Measurements from ENCODE around the gene CENPK.
"Not testable (repeated sequence)": the region's sequence is repeated elsewhere in the genome, so short reads cannot be mapped to it uniquely, and the experiment has no call there.

CENPK gene

GRCh38 chr5:65562731-65563701, at the start of gene CENPK, which contains the start of gene PPWD1:
TSS of gene CENPK (minus strand) at chr5:65563168. CDS start at chr5:65554907, 8,261 bp downstream.
TSS of gene PPWD1 (plus strand) at chr5:65563296. CDS start at chr5:65563311, 15 bp downstream.
- DNase-seq (ENCODE audit: low read depth in 2 of 2) = peak; percentile 87 to 91

- DNase-seq (ENCODE audit: low read depth in 2 of 2) = no peak
Measured at GRCh38 chr5:65612298-65612907, 49.4 kb upstream of the CENPK start.

GRCh38 chr5:65611524-65611923, 48.6 kb upstream of the CENPK start:
- no peak for DNase-seq (ENCODE audit: low read depth in 2 of 2)

- DNase-seq (ENCODE audit: low read depth in 2 of 2) = not testable (repeated sequence)
Measured at GRCh38 chr5:65601761-65602160, 38.8 kb upstream of the CENPK start.

- DNase-seq (ENCODE audit: low read depth in 2 of 2) = no peak
Measured at GRCh38 chr5:65588694-65589093, 25.7 kb upstream of the CENPK start.

GRCh38 chr5:65577141-65577540, 14.2 kb upstream of the CENPK start:
- DNase-seq (ENCODE audit: low read depth in 2 of 2) = no peak

- DNase-seq (ENCODE audit: low read depth in 2 of 2) = no peak
Measured at GRCh38 chr5:65570598-65571226, 7.7 kb upstream of the CENPK start.

- no peak for DNase-seq (ENCODE audit: low read depth in 2 of 2)
Measured at GRCh38 chr5:65566505-65566904, 3.5 kb upstream of the CENPK start.

GRCh38 chr5:65563777-65564176, 809 bp upstream of the CENPK start:
- no peak for DNase-seq (ENCODE audit: low read depth in 2 of 2)

- DNase-seq (ENCODE audit: low read depth in 2 of 2) = no peak
Measured at GRCh38 chr5:65556718-65557117, 6.2 kb downstream of the CENPK start.

GRCh38 chr5:65556181-65556580, 6.8 kb downstream of the CENPK start:
- no peak for DNase-seq (ENCODE audit: low read depth in 2 of 2)

GRCh38 chr5:65555287-65555686, 7.7 kb downstream of the CENPK start:
- DNase-seq (ENCODE audit: low read depth in 2 of 2) = no peak

- no peak for DNase-seq (ENCODE audit: low read depth in 2 of 2)
Measured at GRCh38 chr5:65553941-65554340, 9.0 kb downstream of the CENPK start.

- no peak for DNase-seq (ENCODE audit: low read depth in 2 of 2)
Measured at GRCh38 chr5:65548281-65548680, 14.7 kb downstream of the CENPK start.

GRCh38 chr5:65546141-65546540, 16.8 kb downstream of the CENPK start:
- DNase-seq (ENCODE audit: low read depth in 2 of 2) = no peak

GRCh38 chr5:65544473-65544872, 18.5 kb downstream of the CENPK start:
- DNase-seq (ENCODE audit: low read depth in 2 of 2) = no peak

GRCh38 chr5:65539827-65540226, 23.1 kb downstream of the CENPK start:
- DNase-seq (ENCODE audit: low read depth in 2 of 2) = no peak

- DNase-seq (ENCODE audit: low read depth in 2 of 2) = no peak
Measured at GRCh38 chr5:65535529-65535987, 27.4 kb downstream of the CENPK start.

GRCh38 chr5:65530904-65531303, 32.1 kb downstream of the CENPK start:
- DNase-seq (ENCODE audit: low read depth in 2 of 2) = no peak

GRCh38 chr5:65525726-65526125, 37.2 kb downstream of the CENPK start:
- no peak for DNase-seq (ENCODE audit: low read depth in 2 of 2)

GRCh38 chr5:65512170-65512937, 50.6 kb downstream of the CENPK start:
- no peak for DNase-seq (ENCODE audit: low read depth in 2 of 2)

- no peak for DNase-seq (ENCODE audit: low read depth in 2 of 2)
Measured at GRCh38 chr5:65508978-65509377, 54.0 kb downstream of the CENPK start.
